ENCODE measurements around the gene ARL3.

DNA sequence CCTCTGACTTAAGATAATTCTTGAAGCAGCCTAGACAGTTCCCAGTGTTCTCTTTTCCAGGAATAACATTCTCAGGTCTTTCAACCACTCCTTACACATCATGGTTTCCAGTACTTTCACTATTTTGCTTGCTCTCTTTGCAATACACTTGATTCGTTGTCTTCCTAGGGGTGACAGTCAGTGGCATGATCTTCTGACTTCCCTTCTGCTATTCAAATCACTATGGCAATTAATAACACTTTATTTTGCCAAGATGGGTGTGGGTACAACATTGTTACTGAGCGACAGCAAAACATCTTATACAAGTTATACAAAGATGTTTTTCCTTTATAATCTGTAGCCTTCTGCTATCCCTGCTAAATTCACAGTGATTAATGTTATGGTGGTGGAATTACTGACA is 15.3 kb downstream of the ARL3 start:
- TF ChIP-seq, protein P1, sequence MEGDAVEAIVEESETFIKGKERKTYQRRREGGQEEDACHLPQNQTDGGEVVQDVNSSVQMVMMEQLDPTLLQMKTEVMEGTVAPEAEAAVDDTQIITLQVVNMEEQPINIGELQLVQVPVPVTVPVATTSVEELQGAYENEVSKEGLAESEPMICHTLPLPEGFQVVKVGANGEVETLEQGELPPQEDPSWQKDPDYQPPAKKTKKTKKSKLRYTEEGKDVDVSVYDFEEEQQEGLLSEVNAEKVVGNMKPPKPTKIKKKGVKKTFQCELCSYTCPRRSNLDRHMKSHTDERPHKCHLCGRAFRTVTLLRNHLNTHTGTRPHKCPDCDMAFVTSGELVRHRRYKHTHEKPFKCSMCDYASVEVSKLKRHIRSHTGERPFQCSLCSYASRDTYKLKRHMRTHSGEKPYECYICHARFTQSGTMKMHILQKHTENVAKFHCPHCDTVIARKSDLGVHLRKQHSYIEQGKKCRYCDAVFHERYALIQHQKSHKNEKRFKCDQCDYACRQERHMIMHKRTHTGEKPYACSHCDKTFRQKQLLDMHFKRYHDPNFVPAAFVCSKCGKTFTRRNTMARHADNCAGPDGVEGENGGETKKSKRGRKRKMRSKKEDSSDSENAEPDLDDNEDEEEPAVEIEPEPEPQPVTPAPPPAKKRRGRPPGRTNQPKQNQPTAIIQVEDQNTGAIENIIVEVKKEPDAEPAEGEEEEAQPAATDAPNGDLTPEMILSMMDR (conservative IDR thresholded peaks at IDR 0.05): no peak
- no peak for TF ChIP-seq ZFX (IDR thresholded peaks at IDR 0.05)

All from C4-2B (cell line).